Effector memory CD8-positive, alpha-beta T cell (primary cell): ENCODE measurements around the gene ARHGAP22.

ENCODE experiments used
- ATAC-seq: fragments of 150-1000 bp; cut with Tn5 transposase; replicated peaks from 2 replicates; pipeline ENCODE4 v1.10.0; 2021; ENCODE audit warnings: mild to moderate bottlenecking, moderate library complexity
- DNase-seq, 3 experiments: peaks; one replicate each; pipeline ENCODE4 v3.0.0; 2021
- H3K27ac Mint-ChIP-seq, 2 donors: one replicate each; pipeline ENCODE4 v1.8.0; 2022; ENCODE audit warnings: mild to moderate bottlenecking in 2 of 2, mixed read lengths in 2 of 2, moderate library complexity in 2 of 2
- H3K27me3 Mint-ChIP-seq, 2 donors: one replicate each; pipeline ENCODE4 v1.8.0; 2022; ENCODE audit warnings: mixed read lengths in 2 of 2
- H3K36me3 Mint-ChIP-seq: one replicate; pipeline ENCODE4 v1.8.0; 2022; ENCODE audit warnings: mild to moderate bottlenecking, moderate library complexity, mixed read lengths; ENCODE audit not compliant: insufficient read depth
- H3K4me1 Mint-ChIP-seq, 2 donors: one replicate each; pipeline ENCODE4 v1.8.0; 2022; ENCODE audit warnings: low read depth in 2 of 2, mixed read lengths in 2 of 2
- H3K4me3 Mint-ChIP-seq, 2 donors: one replicate each; pipeline ENCODE4 v1.8.0; 2022; ENCODE audit warnings: mild to moderate bottlenecking in 2 of 2, mixed read lengths in 2 of 2, moderate library complexity in 2 of 2
- H3K9me3 Mint-ChIP-seq, 2 donors: one replicate each; pipeline ENCODE4 v1.8.0; 2022; ENCODE audit warnings: mixed read lengths in 2 of 2

ARHGAP22 gene

GRCh38 chr10:48526846-48527505, 77.9 kb downstream of the ARHGAP22 start:
- no peaks in the 10 kb centered on the region for H3K36me3 Mint-ChIP-seq
- peaks cover 0 to 4% of the 10 kb centered on the region in 2 donors for H3K9me3 Mint-ChIP-seq
- H3K4me3 Mint-ChIP-seq, result no peak overlapping the region
- H3K27me3 Mint-ChIP-seq, result peaks cover 31 to 44% of the 10 kb centered on the region in 2 donors
- H3K4me1 Mint-ChIP-seq, result no peaks in the 10 kb centered on the region
- H3K27ac Mint-ChIP-seq, result no peak overlapping the region
- DNase-seq (no peak), ATAC-seq (no peak)

GRCh38 chr10:48526011-48526821, 78.7 kb downstream of the ARHGAP22 start:
- Mint-ChIP-seq H3K27me3 (peaks cover 39 to 51% of the 10 kb centered on the region in 2 donors), H3K4me3 (no peak overlapping the region), H3K27ac (no peak overlapping the region), H3K9me3 (peaks cover 0 to 4% of the 10 kb centered on the region in 2 donors), H3K4me1 (no peaks in the 10 kb centered on the region), H3K36me3 (no peaks in the 10 kb centered on the region)
- DNase-seq (no peak), ATAC-seq (no peak)

DNA sequence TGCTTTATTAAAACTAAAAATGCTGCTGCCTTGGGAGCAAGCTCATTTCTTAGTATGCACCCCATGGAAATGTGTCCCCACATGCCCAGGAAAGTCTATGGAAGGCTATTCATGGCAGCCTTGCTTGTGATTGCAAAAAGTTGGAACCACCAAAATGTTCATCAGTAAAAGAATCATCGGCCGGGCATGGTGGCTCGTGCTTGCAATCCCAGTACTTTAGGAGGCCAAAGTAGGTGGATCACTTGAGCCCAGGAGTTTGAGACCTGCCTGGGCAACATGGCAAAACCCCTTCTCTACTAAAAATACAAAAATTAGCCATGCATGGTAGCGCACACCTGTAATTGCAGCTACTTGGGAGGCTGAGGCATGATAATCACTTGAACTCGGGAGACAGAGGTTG, 79.8 kb downstream of the ARHGAP22 start:
- ATAC-seq, result no peak
- Mint-ChIP-seq H3K4me1 (no peaks in the 10 kb centered on the region), H3K9me3 (peaks cover 0 to 4% of the 10 kb centered on the region in 2 donors), H3K4me3 (no peak overlapping the region), H3K36me3 (no peaks in the 10 kb centered on the region), H3K27me3 (peaks cover 47 to 62% of the 10 kb centered on the region in 2 donors), H3K27ac (no peak overlapping the region)
- DNase-seq, result no peak

DNA sequence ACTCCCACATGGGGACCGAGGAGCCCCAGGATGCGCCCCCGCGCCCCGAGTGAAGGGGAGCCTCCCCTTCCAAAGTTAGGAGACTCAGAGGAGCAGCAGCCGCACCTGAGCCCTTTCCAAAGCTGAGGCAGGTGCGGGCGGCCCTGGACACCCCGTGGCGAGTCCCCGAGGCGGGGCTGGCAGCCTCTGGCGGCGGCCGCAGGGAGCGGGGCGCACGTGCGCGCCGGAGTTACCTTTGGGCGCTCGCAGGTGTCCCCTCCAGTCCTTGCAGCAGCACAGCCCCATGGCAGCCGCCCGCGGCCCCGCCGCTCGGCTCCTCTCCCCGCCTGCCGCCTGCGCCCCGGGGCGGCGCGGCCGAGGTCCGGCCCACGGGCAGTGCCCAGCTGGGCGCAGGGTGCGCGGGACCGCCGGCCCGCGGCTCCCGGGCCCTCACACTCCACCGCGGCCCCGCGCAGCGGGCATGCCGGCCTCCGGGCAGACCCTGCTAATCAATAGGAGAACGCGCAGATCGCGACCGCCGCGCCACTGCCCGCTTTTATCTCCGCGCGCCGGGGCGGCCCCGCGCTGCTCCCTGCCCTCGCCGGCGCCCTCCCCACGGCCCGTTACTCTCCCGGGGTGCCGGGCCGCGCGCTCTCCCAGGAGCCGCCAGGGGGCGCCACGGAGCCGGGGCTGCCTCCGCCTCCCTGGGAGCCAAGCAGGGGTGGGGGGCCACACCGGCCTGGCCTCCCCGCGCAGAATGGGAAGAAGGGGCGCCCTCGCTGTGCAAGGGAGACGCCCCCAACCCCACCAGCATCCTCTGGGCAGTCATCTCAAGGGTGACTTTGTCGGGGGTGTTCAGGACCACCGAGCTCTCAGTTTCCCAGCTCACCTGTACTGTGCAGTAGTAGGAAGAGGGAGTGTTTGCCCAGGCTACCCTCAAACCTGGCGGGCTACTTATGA, 80.8 kb downstream of the ARHGAP22 start:
- no peak overlapping the region for H3K27ac Mint-ChIP-seq
- H3K4me3 Mint-ChIP-seq, result no peak overlapping the region
- H3K9me3 Mint-ChIP-seq, result peaks cover 0 to 4% of the 10 kb centered on the region in 2 donors
- no peak for DNase-seq
- no peaks in the 10 kb centered on the region for H3K36me3 Mint-ChIP-seq
- peaks cover 57 to 73% of the 10 kb centered on the region in 2 donors for H3K27me3 Mint-ChIP-seq
- H3K4me1 Mint-ChIP-seq, result peaks cover 0 to 3% of the 10 kb centered on the region in 2 donors
- no peak for ATAC-seq

- DNase-seq, result no peak
- Mint-ChIP-seq H3K4me1 (peaks cover 0 to 3% of the 10 kb centered on the region in 2 donors), H3K9me3 (peaks cover 0 to 4% of the 10 kb centered on the region in 2 donors), H3K27ac (no peak overlapping the region), H3K27me3 (peaks cover 65 to 80% of the 10 kb centered on the region in 2 donors), H3K36me3 (no peaks in the 10 kb centered on the region), H3K4me3 (no peak overlapping the region)
- no peak for ATAC-seq
Measured at GRCh38 chr10:48523212-48523819, 81.6 kb downstream of the ARHGAP22 start.

GRCh38 chr10:48522011-48522765, 82.7 kb downstream of the ARHGAP22 start:
- peaks cover 65 to 82% of the 10 kb centered on the region in 2 donors for H3K27me3 Mint-ChIP-seq
- H3K27ac Mint-ChIP-seq, result no peak overlapping the region
- DNase-seq (no peak), ATAC-seq (no peak)
- no peaks in the 10 kb centered on the region for H3K36me3 Mint-ChIP-seq
- H3K9me3 Mint-ChIP-seq, result peaks cover 0 to 3% of the 10 kb centered on the region in 2 donors
- no peak overlapping the region for H3K4me3 Mint-ChIP-seq
- H3K4me1 Mint-ChIP-seq, result peaks cover 0 to 5% of the 10 kb centered on the region in 2 donors

- Mint-ChIP-seq H3K9me3 (peaks cover 0 to 1% of the 10 kb centered on the region in 2 donors), H3K27me3 (peaks cover 59 to 71% of the 10 kb centered on the region in 2 donors), H3K36me3 (peaks cover 3% of the 10 kb centered on the region), H3K27ac (no peak overlapping the region), H3K4me3 (no peak overlapping the region), H3K4me1 (peaks cover 0 to 5% of the 10 kb centered on the region in 2 donors)
- ATAC-seq (no peak), DNase-seq (no peak)
Measured at GRCh38 chr10:48520594-48520993, 84.3 kb downstream of the ARHGAP22 start.

DNA sequence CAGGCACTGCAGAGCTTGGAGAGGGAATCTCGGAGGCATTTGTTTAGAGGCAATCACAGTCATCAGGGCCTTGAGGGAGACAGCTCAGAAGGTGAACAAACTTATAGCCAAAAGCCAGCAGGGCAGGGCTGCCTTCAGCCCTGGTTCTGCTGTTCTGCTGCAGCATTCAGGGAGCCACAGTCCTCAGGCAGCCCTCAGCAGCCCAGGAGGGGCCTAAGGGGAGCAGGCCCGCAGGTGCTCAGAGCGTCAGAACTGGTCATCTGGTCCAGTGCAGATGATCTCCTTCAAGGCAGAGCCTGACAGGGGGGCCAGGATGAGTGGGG, 84.7 kb downstream of the ARHGAP22 start:
- Mint-ChIP-seq H3K9me3 (peaks cover 2 to 6% of the 10 kb centered on the region in 2 donors), H3K4me1 (peaks cover 0 to 5% of the 10 kb centered on the region in 2 donors), H3K36me3 (peaks cover 3% of the 10 kb centered on the region)

DNA sequence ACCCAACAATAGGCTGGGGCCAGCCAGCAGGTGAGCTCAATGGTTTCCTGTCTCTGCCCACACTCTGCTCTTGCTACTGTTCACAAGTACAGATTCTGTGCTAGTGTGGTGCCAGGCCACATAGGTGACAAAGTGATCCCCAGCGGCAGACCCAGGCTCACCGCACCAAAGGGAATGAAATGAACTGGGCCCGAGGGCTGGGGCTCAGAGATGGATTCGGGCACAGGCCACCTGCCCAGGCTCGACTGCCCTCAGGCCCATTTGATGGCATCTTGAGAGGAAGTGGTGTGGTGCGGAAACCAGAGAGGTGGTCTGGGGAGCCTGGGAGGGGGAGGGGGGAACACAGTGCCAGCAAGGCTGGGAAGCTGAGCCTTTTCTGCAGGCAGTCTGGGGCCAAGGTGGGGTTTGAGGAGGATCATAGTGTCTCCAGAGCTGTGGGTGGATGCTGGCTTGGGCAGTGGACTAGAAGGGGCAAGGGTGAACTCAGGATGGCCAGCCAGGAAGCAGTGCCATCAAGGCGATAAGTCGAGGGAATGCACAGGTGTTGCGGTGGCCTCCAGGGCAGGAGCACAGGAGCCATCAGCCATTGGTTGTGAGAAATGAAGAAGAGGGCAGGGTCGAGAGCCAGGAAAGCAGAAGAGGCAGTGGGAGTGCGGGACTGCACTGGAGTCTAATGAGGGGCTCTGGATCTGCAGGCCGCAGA, 85.2 kb downstream of the ARHGAP22 start:
- Mint-ChIP-seq H3K27ac (no peak overlapping the region), H3K4me1 (peaks cover 0 to 5% of the 10 kb centered on the region in 2 donors), H3K27me3 (peaks cover 50 to 62% of the 10 kb centered on the region in 2 donors), H3K9me3 (peaks cover 4 to 9% of the 10 kb centered on the region in 2 donors), H3K4me3 (no peak overlapping the region), H3K36me3 (peaks cover 3% of the 10 kb centered on the region)
- DNase-seq, result no peak
- ATAC-seq, result no peak

More for the DNA sequence above, 84.7 kb downstream of the ARHGAP22 start:
- ATAC-seq, result no peak
- no peak overlapping the region for H3K4me3 Mint-ChIP-seq
- no peak for DNase-seq
- no peak overlapping the region for H3K27ac Mint-ChIP-seq
- H3K27me3 Mint-ChIP-seq, result peaks cover 55 to 66% of the 10 kb centered on the region in 2 donors

GRCh38 chr10:48518986-48519385, 85.9 kb downstream of the ARHGAP22 start:
- no peak overlapping the region for H3K27ac Mint-ChIP-seq
- peaks cover 49 to 62% of the 10 kb centered on the region in 2 donors for H3K27me3 Mint-ChIP-seq

GRCh38 chr10:48517911-48518811, 86.7 kb downstream of the ARHGAP22 start:
- ATAC-seq (no peak), DNase-seq (no peak)
- no peak overlapping the region for H3K27ac Mint-ChIP-seq
- H3K27me3 Mint-ChIP-seq, result peaks cover 49 to 62% of the 10 kb centered on the region in 2 donors
- peaks cover 7 to 9% of the 10 kb centered on the region in 2 donors for H3K9me3 Mint-ChIP-seq
- H3K4me3 Mint-ChIP-seq, result no peak overlapping the region
- peaks cover 3% of the 10 kb centered on the region for H3K36me3 Mint-ChIP-seq
- H3K4me1 Mint-ChIP-seq, result peaks cover 0 to 5% of the 10 kb centered on the region in 2 donors

More at GRCh38 chr10:48518986-48519385, 85.9 kb downstream of the ARHGAP22 start:
- Mint-ChIP-seq H3K4me1 (peaks cover 0 to 5% of the 10 kb centered on the region in 2 donors), H3K4me3 (no peak overlapping the region), H3K36me3 (peaks cover 3% of the 10 kb centered on the region), H3K9me3 (peaks cover 6 to 9% of the 10 kb centered on the region in 2 donors)
- no peak for DNase-seq
- ATAC-seq, result no peak
